AG09319 (cell line): ENCODE measurements around the gene WDR35.

Experiments used
- DNase-seq: peaks from one replicate; pipeline ENCODE4 v3.0.0-alpha.2; 2010; ENCODE audit warnings: low read depth; ENCODE audit errors: extremely low read depth
- CTCF ChIP-seq: IDR thresholded peaks from 2 replicates; pipeline ENCODE4 v1.5.1; 2011; ENCODE audit warnings: low read depth, mild to moderate bottlenecking, inconsistent platforms, low read length, moderate library complexity

WDR35 gene

DNA sequence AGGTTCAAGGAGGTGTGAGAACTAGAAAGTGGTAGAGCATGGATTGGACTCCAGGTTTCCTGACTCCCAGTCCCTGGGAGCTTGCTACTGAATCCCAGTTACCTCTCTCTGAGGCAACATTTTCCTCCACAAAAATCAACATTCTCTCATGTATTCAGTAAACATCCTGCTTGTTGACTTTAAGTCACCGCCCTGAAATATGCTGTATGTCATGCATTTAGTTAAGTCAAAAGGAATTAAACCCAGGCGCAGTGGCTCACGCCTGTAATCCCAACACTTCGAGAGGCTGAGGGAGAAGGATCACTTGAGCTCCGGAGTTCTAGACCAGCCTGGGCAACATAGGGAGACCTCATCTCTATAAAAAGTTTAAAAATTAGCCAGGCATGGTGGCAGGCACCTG, 18.8 kb upstream of the WDR35 start:
- no peak for DNase-seq
- no peak for TF ChIP-seq CTCF

DNA sequence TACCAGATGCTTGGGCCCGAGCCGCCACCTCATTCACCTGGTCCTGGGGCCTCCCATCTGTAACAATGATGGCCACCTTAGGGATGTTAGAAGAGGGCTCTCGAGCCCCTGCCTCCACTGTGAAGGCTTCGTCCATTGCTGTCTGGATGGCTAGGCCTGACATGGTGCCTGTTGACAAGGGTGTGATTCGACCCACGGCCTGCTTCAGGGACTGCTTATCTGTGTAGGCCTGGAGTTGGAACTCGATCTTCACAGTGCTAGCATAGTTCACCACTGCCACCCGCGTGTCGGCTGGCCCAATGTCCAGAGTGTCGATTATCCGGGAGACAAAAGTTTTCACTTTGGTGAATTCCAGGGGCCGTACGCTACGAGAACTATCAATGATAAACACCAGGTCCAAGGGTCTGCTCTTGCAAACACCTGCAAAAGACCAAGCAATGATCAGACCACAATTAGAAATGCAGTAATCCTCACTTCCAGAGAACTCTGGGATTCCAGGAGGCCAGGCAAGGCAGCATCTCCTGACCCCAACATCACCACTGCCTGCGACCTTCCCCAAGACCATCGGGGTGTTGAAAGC, 16.1 kb upstream of the WDR35 start:
- DNase-seq: no peak
- TF ChIP-seq CTCF: no peak

- DNase-seq: no peak
These were observed 15.2 kb upstream of the WDR35 start for GRCh38 chr2:20005067-20005627.

GRCh38 chr2:20001361-20001863, 11.5 kb upstream of the WDR35 start:
- no peak for TF ChIP-seq CTCF
- no peak for DNase-seq

More at GRCh38 chr2:20005067-20005627, 15.2 kb upstream of the WDR35 start:
- no peak for TF ChIP-seq CTCF

DNA sequence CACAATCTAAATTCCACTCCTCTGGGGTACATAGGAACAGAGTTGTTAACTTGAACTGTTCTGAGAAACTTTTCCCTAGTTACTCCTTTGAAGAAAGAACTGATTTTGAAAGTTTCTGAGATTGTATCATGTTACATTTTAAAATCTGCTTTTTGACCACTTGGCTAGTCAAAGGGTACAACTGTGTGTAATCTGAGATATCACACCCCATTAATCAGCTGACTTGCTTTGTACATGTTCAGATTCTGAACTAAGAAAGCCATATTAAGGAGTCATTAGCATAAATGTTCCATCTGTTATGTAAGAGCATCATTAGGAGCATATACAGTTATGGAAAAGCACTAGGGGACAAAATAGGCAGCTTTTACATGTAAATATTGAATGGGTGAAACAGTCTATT, 3.8 kb upstream of the WDR35 start:
- DNase-seq: no peak
- no peak for TF ChIP-seq CTCF

DNA sequence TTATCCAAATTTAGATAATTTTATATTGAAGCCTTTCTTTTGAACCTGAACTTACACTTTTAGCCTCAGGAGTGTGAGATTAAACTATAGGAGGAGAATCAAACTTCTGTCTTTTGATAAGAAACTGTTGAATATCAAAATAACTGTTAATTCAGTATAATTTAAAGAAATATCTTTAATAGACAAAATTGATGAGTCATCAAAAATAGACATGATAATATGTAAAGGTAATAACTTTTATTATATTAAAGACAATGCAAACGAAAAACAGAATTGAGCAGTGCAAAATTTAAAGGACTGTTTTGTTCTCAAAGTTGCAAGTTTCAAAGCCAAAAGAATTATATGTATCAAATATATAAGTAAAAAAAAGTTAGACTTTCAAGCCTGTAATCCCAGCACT, 2.0 kb upstream of the WDR35 start:
- TF ChIP-seq CTCF: no peak
- no peak for DNase-seq

DNA sequence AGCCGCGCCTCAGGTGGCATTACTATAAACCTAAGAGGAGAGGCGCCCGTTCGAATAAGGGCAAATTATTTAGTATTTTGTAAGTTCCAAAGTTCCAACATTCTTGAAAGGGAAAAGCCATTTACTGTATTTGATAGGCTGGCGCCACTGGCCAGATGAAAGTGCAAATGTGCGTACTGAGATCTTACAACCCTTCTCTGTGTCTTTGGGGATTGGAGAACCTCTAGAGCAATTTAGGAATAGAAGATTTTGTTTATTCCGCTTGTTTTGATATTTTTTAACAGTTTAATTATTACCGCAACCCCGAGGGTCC, 467 bp upstream of the WDR35 start:
- DNase-seq: no peak
- no peak for TF ChIP-seq CTCF
